Cardiac muscle cell (in vitro differentiated cells and primary cell): Measurements from ENCODE around the gene GMPPB. TPM values are rescaled to one million over a fixed set of nuclear protein-coding genes. Genes with fewer than 3 reads are reported as not detected.
A peak's percentile ranks its signal among the peaks of the same experiment; 100 is the strongest.

Experiments
- DNase-seq, 2 donors: peaks; one replicate each; pipeline versions ENCODE4 v3.0.0 to v3.0.0-alpha.2; 2010 to 2017; ENCODE audit warnings: low read depth in 1 of 2, low spot score in 1 of 2
- H3K27ac ChIP-seq: fragments of 200-600 bp; sonication (generic); 2 replicates; pipeline ENCODE4 v1.5.1; 2016
- H3K27me3 ChIP-seq: fragments of 200-600 bp; sonication (generic); 2 replicates; pipeline ENCODE4 v1.6.0; 2016; ENCODE audit warnings: control low read depth
- H3K36me3 ChIP-seq: fragments of 200-600 bp; sonication (generic); 2 replicates; pipeline ENCODE4 v1.5.1; 2016; ENCODE audit warnings: control low read depth
- H3K4me1 ChIP-seq: fragments of 200-600 bp; sonication (generic); 2 replicates; pipeline ENCODE4 v1.8.1; 2017; ENCODE audit warnings: low read depth, mild to moderate bottlenecking, mixed run types
- H3K4me3 ChIP-seq: fragments of 200-600 bp; sonication (generic); 2 replicates; pipeline ENCODE4 v1.5.1; 2016; ENCODE audit warnings: mild to moderate bottlenecking
- H3K9me3 ChIP-seq: fragments of 200-600 bp; sonication (generic); 2 replicates; pipeline ENCODE4 v1.5.1; 2017; ENCODE audit warnings: low read depth, mild to moderate bottlenecking, control low read depth
- polyA plus RNA-seq: library from polyadenylated mRNA; unstranded; fragments of >200 nt; fragmentation: Nextera tagmentation; extraction: Ambion mirVana; gene quantifications from 2 replicates; pipeline ENCODE4 v1.2.1, GENCODE V29; 2016
- total RNA-seq: library from RNA; depleted of rRNA; stranded (reverse); fragments of >200 nt; gene quantifications from 2 replicates; pipeline ENCODE4 v1.2.3, GENCODE V29; 2016
- TF ChIP-seq, protein P1 (sequence below): IDR thresholded peaks from 2 replicates; pipeline ENCODE4 v1.5.1; 2012; ENCODE audit warnings: low read depth, mild to moderate bottlenecking, low read length

Gene GMPPB
- total and polyA plus RNA-seq, 2 experiments from 2014 or later: 27.6 to 29.3 TPM

GRCh38 chr3:49722896-49723295, 855 bp downstream of the GMPPB start:
- Histone ChIP-seq H3K9me3 (no peaks in the 10 kb centered on the region), H3K4me3 (peak overlapping the region; percentile 59), H3K27ac (peak overlapping the region; percentile 80), H3K36me3 (peaks cover 14% of the 10 kb centered on the region), H3K27me3 (no peaks in the 10 kb centered on the region), H3K4me1 (no peaks in the 10 kb centered on the region)
- no peak for DNase-seq
- TF ChIP-seq, protein P1, sequence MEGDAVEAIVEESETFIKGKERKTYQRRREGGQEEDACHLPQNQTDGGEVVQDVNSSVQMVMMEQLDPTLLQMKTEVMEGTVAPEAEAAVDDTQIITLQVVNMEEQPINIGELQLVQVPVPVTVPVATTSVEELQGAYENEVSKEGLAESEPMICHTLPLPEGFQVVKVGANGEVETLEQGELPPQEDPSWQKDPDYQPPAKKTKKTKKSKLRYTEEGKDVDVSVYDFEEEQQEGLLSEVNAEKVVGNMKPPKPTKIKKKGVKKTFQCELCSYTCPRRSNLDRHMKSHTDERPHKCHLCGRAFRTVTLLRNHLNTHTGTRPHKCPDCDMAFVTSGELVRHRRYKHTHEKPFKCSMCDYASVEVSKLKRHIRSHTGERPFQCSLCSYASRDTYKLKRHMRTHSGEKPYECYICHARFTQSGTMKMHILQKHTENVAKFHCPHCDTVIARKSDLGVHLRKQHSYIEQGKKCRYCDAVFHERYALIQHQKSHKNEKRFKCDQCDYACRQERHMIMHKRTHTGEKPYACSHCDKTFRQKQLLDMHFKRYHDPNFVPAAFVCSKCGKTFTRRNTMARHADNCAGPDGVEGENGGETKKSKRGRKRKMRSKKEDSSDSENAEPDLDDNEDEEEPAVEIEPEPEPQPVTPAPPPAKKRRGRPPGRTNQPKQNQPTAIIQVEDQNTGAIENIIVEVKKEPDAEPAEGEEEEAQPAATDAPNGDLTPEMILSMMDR: no peak

GRCh38 chr3:49721896-49722781, 1.6 kb downstream of the GMPPB start:
- H3K4me3 ChIP-seq: no peak overlapping the region
- H3K9me3 ChIP-seq: no peaks in the 10 kb centered on the region
- peaks cover 7% of the 10 kb centered on the region for H3K36me3 ChIP-seq
- no peak overlapping the region for H3K27ac ChIP-seq
- H3K27me3 ChIP-seq: no peaks in the 10 kb centered on the region
- no peaks in the 10 kb centered on the region for H3K4me1 ChIP-seq
- TF ChIP-seq, protein P1: no peak
- DNase-seq: no peak

GRCh38 chr3:49721596-49721895, 2.2 kb downstream of the GMPPB start:
- no peak for DNase-seq
- peaks cover 4% of the 10 kb centered on the region for H3K36me3 ChIP-seq
- no peaks in the 10 kb centered on the region for H3K4me1 ChIP-seq
- H3K27me3 ChIP-seq: no peaks in the 10 kb centered on the region
- TF ChIP-seq, protein P1: no peak
- no peak overlapping the region for H3K4me3 ChIP-seq
- H3K9me3 ChIP-seq: no peaks in the 10 kb centered on the region
- no peak overlapping the region for H3K27ac ChIP-seq

- no peak overlapping the region for H3K4me3 ChIP-seq
- H3K4me1 ChIP-seq: no peaks in the 10 kb centered on the region
- no peak overlapping the region for H3K27ac ChIP-seq
- no peaks in the 10 kb centered on the region for H3K9me3 ChIP-seq
- DNase-seq: no peak
- TF ChIP-seq, protein P1: no peak
- no peaks in the 10 kb centered on the region for H3K27me3 ChIP-seq
- peaks cover 4% of the 10 kb centered on the region for H3K36me3 ChIP-seq
Measured at GRCh38 chr3:49720855-49721595, 2.7 kb downstream of the GMPPB start.

DNA sequence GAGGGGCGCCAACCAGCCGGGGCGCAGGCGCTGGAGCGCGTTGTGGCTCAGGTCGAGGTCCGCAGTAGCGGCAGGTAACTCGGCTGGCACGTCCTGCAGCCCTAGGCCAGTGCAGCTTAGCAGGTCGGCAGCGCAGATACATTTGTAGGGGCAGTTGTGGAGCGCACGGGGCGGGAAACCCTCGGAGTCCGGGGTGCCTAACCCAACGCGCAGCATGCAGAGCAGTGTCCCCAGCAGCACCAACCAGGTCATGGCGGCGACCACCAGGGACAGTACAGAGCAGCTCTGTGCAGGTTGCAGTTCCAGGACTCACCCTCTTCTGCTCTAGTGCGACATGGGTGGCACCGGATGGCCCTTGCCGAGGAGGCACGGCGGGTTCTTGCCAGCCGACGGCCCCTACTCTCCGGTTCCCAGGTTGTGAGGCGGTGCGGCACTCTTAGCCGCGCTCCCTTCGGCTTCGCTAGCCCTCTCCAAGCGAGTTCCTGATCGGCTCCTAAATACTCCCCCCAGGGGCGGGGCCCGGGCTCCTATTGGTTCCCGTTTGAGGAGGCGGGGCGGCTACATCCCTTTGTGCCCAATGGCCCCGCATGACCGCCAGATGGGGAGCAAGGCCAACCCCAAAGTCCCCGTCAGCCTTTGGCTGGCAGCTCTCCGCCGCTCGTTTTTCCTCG, 4.4 kb downstream of the GMPPB start, which contains the start of gene AMIGO3:
Gene AMIGO3 (minus strand): TSS at position 471 of the 671 bp plus-strand sequence. CDS start 219 bp downstream, at position 252.
- H3K4me3 ChIP-seq: peak within 1 kb of the TSS; percentile 57
- peak; percentile 95 to 97 for DNase-seq
- H3K36me3 ChIP-seq: peaks cover 4% of the 10 kb centered on the region
- H3K9me3 ChIP-seq: no peaks in the 10 kb centered on the region
- TF ChIP-seq, protein P1: peak; percentile 34
- H3K27ac ChIP-seq: no peak within 1 kb of the TSS
- H3K4me1 ChIP-seq: no peaks in the 10 kb centered on the region
- no peaks in the 10 kb centered on the region for H3K27me3 ChIP-seq
